ENCODE results near the gene IFNE.

- TF ChIP-seq CTCF (IDR thresholded peaks at IDR 0.05) (no peak), POLR2A (IDR thresholded peaks at IDR 0.05) (no peak)
Observed at GRCh38 chr9:21481470-21482056, 550 bp downstream of the IFNE start.
